HG02943 (cell line): Measurements from ENCODE around the gene ABHD17A.

ENCODE experiments used
- ATAC-seq: cut with Tn5 transposase; IDR thresholded peaks from one replicate; pipeline ENCODE4 v1.9.1; 2021; ENCODE audit warnings: mild to moderate bottlenecking, low read depth, moderate library complexity; ENCODE audit not compliant: unreplicated experiment

ABHD17A gene

DNA sequence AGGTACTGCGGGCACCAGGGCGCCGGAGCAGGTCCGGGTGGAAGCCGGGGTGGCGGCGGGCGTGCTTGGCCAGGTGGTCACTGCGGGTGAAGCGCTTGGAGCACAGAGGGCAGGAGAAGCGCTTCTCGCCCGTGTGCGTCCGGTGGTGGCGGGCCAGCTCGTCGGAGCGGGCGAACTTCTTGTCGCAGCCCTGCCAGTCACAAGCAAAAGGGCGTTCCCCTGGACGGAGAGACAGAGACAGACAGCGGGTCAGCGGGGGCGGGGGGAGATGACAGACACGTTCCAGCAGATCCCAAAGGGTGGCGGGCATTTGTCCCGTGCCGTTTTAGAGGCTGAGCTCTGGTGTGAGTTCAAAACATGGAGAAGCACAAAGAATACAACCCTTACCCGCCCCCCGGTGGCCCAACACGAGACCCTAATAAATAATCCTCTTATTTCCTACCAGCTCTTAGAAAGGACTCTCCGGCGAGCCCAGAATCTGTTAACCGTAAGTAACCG lies 30.7 kb downstream of the ABHD17A start:
- no peak for ATAC-seq

DNA sequence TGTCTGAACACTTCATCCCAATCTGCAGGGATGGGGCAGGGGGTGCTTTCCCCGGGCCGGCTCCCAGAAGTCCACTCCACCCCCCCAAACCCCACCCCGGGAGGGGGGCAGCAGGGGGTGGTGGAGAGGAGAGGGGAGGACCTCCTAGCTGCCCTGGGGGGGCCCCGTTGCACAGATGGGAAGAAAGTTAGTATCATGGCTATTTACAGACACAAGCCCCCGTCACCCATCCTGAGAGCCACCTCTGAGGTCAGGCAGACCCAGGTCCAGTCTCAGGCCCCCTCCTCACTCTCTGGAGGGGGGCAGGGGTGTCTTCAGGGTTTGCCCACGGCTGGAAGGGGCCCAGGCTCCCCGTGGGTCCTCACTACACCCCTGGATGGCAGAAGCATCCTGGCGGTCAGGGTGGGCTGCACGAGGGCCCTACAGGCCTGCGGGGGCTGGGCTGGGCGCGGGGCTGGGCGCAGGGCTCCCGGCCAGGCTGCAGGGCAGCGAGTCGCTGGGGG lies 31.2 kb downstream of the ABHD17A start:
- ATAC-seq = no peak

DNA sequence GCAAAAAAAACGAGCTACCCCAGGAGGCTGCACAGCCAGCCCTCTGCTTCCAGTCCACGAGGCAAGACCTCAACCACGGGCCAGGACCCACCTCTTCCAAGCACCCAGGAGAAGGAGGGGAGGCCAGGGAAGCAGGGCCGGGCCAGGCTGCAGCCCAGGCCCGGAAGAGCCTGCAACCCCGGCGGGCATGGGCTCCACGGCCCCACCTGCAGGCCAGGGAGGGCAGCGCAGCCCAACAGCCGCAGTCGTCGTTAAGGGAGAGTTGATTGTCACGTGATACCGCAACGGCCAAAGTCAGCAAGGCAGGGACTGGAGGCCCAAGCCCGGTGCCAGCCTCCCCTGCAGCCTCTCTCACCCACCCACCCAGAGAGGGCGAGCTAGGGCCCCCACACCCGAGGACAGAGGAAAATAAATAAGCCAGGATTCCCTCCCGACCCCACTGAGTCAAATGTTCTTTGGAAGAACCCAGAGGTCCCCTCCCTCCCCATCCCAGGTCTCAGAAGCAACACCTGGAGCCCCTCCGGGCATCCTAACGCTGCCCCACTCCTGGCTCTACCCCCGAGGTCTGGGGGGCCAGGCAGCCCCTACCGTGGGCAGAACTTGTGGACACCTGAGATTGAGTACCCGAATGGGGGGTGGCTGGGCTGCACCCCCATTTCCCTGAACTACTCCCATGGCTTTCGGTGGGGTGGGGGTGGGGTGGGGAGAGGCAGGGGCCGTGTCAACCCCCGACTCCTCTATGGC lies 31.8 kb downstream of the ABHD17A start:
- ATAC-seq = no peak

DNA sequence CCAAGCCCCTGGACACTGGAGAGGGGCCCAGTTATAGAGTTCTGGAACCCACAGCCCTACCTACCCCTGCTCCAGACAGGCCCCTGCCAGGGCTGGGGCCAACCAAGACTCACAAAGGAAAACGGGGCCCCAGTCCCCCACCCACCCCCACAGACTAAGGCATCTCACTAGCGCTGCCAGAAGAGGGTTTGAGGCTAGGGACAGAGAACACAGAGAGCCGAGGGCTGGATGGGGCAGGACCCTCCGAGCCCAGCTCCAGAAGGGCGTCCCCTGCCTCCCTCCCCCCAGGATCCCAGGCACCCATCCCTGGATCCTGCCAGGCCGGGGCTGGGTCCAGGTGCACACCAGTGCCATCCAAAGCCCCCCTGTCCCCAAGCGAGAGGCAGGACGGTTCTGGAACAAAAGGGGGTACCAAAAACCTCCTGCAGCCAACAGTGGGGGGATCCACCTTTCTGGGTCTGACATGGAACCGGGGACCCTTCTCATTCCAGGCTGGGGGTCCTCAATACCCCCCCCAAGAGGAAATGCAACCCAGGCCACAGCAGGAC lies 32.6 kb downstream of the ABHD17A start:
- ATAC-seq = no peak

DNA sequence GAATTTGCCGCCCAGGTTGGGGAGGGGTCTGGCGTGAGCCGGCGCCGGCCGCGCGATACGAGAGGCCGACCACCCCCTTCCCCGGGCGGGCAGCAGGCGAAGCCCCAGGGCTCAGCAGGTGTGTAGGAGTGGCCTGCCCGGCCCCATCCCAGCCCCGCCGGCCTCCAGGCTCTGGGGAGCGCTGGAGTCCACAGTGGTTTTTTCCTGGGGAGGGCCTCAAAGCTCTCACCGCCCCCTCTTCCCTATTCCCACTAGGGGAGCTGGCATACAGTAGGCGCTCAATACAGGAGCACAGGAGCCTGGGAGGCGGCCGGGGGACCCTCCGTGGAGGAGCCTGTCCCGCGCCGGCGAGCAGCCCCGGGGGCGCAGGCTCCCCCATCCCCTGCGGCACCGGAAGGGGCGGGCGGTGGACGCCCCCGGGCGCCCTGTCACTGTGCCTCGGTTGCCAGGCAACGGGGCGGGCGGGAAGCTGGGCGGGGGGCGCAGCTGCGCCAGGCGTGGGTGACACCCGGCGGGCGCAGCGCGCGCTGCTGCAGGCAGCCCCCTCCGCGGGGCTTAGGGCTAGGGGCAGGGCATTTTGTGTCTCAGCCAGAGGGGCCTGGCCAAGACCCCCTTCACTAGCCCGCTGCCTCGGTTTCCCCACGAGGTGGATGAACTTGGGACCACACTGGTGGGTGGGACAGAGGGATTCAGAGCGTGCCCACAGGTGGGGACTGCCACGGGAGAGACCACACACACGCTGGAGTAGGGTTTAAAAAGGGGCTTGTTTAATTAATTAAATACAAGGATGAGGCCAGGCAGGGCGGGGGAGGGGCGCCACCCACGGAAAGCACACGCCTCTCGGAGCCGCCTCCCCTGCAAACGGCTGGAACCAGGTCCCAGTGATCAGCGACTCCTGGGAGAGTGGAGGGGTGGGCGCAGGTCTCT lies 33.4 kb downstream of the ABHD17A start:
- no peak for ATAC-seq

DNA sequence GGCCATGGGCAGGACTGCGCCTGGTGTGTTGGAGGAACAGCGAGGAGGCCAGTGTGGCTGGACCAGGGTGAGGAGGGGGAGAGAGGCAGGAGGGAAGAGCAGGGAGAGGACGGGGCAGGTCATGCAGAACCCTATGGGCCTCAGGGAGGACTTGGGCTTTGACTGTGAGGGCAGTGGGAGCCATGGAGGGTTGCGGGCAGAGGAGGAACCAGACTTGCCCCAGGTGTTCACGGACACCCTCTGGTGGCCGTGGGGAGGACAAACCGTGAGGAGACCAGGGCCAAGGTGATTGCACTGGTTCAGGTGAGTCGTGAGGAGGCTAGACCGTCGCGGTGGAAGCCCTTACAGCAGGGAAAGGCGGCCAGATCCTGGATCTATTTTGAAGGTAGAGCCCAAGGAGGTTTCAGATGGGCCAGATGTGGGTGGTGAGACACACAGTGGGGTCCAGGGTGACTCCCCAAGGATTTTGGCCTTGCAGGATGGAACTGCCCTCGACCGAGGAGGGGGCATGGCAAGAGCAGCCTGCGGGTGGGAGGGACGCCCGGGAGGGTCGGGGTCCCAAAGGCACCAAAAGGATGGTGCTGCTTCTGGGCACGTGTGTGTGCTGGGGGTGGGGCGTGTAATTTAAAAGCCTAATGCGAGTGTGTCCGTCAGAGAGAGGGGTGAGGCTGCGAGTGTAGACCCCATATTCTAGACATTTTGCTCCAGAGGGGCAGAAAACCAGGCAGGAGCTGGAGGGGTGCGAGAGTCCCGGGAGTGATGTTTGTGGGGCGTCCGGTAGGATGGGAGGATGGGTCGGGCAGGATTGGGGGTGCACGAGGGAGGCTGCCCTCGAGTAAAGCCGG lies 34.3 kb downstream of the ABHD17A start:
- no peak for ATAC-seq

DNA sequence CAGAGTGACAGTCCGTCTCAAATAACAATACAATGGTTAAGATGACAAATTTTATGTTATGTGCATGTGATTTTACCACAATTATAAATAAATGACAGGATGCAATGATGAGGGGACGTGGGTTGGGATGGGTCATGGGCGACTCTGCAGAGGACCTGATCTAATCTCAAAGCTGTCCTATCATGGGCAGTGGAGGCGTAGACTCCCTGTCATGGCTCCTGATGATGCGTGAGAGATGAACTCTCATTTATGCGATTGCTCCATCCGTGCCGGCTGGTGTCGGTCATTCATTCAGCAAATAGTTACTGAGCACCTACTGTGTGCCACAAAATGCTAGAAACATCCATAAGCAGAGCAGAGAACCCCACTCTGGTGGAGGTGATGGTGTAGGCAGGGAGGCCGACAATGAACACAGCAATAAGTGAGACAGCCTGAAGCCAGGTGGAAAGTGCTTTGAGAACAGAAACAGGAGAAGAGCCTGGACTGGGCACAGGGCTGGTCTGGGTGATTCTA lies 35.4 kb downstream of the ABHD17A start:
- no peak for ATAC-seq

DNA sequence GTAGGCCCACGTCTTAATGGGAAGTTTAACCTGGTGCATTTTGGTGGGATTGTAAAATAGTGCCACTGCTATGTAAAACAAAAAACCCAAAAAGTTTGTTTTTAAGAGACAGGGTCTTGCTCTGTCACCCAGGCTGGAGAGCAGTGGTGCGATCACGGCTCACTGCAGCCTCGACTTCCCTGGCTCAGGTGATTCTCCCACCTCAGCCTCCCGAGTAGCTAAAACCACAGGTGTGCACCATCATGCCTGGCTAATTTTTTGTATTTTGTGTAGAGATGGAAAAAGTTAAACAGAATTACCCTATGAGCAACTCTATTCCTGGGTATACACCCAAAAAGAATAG lies 36.2 kb downstream of the ABHD17A start:
- no peak for ATAC-seq

DNA sequence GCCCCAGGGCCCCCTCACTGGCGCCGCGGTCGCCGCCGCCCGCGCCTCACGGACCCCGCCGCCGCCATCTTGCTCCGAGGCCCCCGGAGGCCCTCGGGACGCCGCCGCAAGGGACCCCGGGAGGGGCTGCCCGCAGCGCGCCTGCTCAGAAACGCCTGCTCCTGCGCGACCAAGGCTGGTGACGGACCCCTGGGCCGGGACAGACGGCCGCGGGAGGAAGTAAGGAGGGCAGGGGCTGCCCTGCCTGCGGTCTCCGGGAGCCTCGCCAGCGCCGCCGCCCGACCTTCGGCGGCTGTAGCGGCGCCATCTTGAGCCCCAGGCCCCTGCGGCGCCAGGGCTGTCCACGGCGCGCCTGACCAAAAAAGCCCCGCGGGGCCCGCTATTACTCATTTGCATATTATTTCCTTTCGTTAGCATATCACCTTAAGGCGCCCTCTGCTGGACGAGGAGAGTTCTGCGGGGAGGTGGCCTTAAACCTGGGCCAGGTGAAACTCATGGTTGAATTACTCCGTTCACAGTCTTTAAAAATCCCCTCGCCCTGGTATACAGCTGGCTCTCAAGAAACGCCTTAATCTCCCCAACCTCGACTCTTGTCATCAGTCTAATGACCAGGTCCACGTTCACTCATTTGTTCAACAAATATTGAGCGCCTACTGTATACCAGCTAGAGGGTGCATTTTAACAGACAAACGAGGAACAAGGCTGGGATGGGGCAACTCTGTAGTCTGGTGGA lies 36.7 kb downstream of the ABHD17A start, which contains the start of gene REXO1:
Gene REXO1 (minus strand): TSS at position 85 of the 733 bp plus-strand sequence. CDS start 125 bp downstream, outside the sequence.
- ATAC-seq = peak; percentile 58

DNA sequence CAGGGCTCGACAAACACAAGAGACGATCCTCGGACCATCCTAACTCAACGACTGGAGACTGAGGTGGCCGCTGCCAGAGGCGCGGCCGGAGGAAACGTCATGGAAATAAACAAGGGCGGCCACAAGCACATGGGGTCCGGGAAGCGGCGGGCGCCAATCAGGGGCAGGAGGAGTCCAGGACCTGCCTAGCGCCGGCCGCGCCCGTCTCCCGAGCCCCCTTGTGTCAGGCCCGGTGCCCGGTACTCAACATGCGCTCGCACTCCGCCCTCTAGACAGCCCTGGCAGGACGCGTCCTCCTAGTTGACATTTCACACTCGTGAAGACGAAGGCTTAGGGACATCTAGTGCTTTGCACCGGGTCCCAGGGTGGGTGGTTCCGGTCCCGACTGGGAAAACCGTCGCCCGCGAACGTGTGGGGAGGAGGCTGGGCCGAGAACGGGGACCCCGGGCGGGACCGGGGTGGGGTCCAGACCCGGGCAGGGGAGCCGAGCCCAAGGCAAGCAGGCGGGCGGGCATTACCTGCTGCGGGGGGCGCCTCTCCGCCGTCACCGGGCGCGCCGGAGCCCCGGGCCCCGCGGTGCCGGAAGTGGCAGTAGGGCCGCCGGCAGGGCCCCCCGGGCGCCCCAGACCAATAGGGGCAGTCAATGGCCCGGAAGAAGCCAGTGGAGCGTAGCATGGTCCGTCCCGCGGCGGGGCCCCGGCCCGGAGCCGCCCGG lies 37.5 kb downstream of the ABHD17A start:
- peak; percentile 15 for ATAC-seq

DNA sequence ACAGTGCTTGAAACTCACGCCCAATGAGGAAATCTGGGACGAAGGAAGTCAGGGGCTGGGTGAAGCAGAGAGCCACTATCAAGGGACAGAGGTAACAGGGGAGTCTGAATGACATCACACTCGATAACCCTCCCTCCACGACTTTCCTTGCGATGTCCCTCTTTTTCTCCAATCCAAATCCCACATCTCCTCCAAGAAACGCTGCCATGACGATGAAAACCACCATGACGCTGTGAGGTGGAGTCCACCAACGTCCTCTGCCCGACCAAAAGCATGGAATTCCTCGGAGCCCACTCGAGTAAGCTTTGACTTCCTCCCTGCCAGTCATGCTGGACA lies 38.0 kb downstream of the ABHD17A start:
- no peak for ATAC-seq

DNA sequence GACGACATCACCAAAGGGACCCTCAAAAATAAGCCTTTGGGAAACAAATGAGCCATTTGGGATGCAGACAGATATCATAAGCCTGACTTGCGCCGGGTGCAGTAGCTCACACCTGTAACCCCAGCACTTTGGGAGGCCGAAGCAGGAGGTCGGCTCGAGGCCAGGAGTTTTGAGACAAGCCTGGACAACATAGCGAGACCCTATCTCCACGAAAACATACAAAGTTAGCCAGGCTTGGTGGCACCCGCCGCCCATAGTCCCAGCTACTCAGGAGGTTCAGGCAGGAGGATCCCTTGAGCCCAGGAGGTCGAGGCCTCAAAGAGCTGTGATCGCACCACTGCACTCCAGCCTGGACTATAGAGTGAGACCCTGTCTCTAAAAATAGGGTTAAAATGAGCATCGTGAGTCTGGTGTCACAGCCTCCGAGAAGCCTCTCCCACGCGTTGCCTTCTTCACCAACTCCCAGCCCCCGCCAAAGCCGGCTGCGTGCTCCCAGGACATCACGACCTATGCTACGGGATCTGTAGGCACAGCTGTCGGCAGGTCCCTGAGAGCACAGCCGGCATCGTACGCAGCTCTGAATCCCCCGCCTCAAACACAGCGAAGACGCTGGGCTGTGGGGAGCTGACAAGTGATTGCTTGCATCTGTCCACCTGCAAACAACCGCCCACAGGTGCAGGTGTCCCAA lies 38.6 kb downstream of the ABHD17A start:
- no peak for ATAC-seq

DNA sequence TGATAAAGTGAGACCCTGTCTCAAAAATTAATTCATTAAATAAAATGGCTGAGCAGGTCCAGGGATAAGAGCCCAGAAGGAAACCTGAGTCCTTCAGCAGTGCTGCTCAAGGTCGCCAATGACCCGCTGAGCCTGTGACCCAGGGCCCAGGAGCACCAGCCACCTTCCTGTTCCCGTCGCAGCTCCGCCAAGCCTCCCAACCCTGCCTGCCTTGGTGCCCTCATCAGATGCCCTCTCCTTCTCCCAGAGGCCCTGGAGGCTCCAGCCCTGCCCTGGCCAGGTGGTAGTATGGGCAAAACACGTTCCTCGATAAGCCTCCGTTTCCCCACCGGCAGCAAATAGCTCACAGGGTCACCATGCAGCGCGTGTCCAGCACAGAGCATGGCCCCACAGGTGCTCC lies 39.7 kb downstream of the ABHD17A start:
- no peak for ATAC-seq

DNA sequence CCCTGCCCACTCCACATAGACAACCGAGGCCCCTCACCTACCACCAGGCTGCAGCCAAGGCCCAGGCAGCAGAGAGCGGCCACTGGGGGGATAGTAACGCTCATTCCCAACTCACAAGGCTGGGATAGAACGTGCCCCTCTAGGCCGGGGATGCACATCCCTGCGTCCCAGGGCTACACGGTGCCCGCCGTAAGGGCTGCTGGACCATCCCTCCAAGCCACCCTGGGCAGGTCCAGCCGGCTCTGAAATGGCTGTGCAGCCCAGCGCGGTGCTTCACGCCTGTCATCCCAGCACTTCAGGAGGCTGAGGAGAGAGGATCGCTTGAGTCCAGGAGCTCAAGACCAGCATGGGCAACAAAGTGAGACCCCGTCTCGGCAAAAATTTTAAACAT lies 40.2 kb downstream of the ABHD17A start:
- ATAC-seq = no peak

DNA sequence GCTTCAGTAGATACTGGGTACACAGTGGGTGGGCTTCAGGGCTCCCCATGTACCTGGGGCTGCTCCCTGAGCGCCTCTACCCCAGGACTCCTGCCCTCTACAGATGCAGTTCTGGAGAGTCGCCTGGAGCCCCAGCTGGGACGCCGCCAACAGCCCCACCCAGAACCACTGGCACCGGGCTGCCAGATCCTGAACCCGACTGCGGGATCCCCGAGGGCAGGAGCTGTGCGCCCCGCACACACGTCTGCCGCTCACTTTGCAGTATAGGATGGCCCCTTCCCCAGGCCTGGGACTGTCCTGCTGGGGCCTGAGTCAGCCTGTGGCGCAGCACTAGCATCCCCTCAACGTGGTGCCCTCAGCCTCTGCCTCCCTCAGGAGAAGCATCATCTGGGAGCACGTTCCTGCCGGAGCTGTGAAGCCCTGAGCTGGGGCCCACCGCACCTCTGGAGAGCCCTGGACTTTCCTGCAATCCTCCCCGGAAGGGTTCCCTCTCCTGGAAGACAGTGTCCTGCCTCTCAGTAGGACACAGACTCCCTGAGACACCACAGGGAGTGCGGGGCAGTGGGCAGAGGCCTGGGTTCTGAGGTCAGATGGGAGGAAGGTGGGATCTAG lies 40.7 kb downstream of the ABHD17A start:
- ATAC-seq = no peak

DNA sequence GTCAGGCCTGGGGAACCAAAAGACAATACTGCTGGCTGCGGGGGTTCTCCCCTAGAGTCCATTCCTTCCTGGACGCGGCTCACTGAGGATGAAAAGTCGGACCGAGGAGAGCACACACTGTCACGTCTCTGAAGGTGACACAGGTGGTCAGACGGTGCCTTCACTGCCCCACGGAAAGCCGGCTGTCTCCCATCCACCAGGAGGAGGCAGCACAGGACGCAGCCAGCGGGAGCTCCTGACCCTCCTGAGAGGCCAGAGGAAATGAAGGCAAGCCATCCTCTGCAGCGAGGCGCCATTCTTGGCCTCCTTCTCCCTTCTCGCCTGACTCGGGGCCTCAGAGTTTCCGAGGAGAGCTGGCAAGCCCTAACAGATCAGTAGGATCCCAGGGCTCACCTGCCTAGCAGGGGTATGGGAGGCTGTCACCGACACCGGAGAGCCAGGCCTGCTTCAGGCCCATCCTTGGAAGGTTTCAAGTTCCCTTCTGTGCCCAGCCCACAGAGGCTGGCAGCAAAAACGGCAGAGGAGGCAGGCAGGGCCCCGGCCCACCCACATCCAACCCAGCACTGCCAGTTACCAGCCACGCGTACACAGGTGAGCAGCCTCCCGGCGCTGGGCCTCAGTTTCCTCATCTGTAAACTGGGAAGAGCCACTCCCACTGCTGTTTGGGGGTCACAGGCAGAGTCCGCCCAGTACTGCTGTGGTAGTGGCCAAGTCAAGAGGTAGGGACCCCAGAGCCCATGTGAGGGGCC lies 41.5 kb downstream of the ABHD17A start:
- no peak for ATAC-seq

DNA sequence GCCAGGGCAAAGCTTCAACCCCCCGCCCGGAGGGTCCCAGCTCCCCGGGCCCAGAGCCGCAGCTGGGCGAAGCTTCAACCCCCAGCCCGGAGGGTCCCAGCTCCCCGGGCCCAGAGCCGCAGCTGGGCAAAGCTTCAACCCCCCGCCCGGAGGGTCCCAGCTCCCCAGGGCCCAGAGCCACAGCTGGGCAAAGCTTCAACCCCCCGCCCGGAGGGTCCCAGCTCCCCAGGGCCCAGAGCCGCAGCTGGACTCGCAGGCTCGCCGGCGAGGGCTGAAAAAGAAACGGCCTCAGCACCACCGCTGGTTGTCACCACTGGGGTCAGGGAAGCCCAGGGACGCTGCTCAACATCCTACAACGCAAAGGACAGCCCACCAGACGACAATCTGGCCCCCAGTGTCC lies 42.2 kb downstream of the ABHD17A start:
- ATAC-seq = no peak
